Suppressor macrophage treated with lipopolysaccharide for 4 hours (primary cell): ENCODE data around the gene PNO1.

Source experiments
- DNase-seq: peaks from one replicate; pipeline ENCODE4 v3.0.0-alpha.2; 2020

Gene PNO1

GRCh38 chr2:68196120-68196716 is 38.5 kb downstream of the PNO1 start:
- peak; percentile 48 for DNase-seq

- DNase-seq = peak; percentile 75
Measured at GRCh38 chr2:68200157-68200787, 42.6 kb downstream of the PNO1 start.

DNA sequence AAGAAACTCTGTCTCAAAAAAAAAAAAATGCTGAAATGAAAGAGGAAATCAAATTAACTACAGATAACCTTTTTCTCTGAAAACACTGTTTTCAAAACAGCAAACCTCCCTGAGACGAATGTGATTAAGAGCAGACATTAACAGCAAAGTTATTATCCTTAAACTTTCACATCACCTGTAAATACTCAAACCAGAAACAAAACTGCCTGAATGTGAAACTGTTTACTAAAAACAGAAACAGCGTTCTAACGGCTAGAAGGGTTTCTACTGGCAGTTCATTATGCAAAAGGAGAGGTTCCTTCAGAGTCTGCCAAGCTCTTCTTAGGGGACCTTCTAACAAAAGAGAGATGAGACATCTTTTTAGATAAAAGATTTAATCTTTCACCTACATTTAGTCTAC is 45.9 kb downstream of the PNO1 start:
- DNase-seq = no peak

DNA sequence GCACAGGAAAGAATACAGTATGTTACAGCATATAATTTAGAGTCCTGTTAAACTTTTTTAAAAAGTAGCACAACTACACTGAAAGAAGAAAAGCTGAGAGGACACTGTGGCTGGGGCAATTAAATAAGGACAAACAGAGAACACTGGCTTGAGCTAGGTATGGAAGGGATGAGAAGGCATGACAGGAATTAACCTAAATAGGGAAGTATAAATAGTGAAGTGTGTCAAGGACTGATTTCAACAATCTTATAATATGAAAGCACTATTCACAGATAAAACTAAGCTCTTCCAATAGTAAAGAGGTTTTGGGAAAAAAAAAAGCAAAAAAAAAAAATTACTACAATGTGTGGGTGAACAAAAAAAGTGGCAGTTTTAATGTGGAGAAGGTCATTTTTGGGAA is 49.1 kb downstream of the PNO1 start:
- peak; percentile 19 for DNase-seq

DNA sequence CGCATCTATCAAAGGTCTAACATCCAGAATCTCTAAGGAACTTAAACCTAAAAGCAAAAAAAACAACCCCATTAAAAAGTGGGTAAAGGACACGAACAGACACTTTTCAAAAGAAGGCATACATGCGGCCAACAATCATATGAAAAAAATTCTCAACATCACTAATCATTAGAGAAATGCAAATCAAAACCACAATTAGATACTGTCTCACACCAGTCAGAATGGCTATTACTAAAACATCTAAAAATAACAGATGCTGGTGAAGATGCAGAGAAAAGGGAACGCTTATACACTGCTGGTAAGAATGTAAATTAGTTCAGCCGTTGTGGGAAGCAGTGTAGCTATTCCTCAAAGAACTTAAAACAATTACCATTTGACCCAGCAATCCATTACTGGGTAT is 56.7 kb downstream of the PNO1 start:
- DNase-seq = no peak

DNA sequence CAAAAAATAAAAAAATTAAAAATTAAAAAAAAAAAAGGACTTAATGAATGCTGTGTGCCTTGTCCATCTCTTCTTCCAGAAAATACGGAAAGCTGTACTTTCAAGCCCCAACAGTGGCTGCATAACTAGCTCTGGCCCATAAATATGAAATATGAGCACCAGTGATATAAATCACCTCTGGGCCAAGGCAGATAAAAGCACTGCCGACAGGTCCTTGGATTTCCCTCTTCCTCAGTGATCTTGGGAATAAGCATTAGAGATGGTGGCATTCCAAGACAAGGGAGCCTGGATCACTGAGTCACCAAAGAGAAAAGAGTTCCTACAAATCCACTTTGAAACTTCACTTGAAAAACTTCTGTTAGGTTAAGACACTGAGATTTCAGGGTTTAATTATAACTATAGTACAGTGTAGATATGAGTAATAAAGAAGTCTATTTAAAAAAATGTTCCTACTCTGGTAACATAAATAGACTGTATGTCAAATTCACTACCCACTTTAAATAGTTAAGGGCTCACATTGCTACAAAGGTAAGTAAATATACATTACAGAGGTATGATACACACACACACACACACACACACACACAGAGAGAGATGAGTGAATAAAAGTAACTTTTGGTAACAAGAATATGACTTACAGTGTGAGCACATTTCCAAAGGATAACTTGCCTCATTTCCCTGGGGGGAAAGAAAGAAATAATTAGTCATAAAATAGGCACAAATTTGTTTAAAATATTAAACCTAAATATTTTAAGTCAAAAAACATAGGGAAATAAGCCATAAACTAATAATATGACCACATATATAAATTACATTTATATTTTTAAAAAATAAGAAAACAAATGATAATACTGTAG is 59.0 kb downstream of the PNO1 start:
- DNase-seq = no peak

DNA sequence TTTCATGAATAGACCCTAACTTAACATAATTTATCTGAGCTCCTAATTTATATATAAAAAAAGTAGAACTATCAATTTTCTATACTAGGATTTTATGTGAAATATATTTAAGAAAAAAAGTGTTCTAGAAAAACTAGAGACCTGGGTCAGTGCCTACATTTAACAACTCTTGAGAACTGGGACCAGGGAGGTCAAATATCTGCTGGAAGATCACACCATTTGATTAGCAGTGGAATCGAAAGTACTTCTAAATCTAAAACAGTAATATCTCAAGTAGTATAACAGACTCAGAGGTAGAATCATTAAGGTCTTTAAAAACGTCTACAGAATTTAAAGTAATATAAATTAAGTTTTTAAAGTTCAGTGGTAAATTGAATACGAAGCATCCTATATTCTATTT is 60.0 kb downstream of the PNO1 start:
- DNase-seq = no peak

DNA sequence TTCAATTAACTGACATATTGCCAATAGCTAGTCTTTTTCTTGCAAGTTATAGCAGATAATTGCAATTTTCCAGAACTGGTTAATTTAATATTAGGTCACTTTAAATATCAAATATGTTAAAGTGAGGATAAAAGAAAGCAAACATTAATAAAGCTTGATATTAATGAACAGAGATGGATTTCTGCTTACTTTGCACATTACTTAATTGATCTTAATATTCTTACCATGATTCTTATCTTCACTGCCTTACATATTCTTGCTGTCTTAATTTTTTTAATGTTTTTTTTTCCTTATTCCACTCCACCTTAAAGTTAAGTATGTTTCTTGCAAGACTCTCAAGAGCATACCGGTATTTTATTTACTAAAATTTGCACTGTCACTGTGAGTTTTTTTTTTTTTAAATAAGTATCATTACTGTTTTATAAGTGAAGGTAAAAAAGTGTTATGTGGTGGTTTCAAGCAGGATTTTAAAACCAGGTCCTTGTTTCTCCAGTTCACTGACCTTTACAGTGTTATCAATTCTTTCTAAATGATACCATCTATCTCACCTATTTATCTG is 60.7 kb downstream of the PNO1 start:
- DNase-seq = no peak

DNA sequence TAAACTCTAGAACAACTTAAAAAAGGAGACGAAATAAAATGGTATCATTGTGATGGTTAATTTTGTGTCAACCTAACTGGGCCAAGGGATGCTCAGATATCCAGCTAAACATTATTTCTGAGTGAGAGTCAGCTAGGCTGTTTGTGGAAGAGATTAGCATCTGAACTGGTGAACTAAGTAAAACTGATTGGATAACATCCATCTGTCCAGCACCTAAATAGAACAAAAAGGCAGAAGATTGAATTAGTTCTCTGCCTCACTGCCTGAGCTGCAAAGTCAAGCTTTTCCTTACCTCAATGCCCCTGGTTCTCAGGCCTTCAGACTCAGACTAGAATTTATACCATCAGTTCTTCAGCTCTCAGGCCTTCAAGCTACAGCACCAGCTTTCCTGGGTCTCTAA is 64.6 kb downstream of the PNO1 start:
- DNase-seq = no peak

DNA sequence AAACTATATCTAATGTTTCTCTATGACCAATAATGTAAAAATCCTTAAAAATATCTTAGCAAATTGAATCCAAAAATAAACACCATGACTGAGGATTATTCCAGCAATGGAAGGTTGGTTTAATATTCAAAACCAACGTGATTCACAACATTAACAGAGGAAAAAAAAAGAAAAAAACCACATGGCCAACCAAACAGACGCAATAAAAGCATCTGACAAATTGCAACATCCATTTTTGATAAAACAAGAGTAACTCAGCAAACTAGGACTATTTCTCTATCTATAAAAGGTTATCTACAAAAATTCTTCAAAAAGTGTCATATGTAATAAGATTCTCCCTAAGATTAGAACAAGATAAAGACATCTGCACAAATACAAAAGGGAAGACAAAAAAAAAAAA is 65.7 kb downstream of the PNO1 start:
- no peak for DNase-seq

- peak; percentile 64 for DNase-seq
Measured at GRCh38 chr2:68225119-68225632, 67.5 kb downstream of the PNO1 start.
